ENCODE results near the gene CALN1. TPM values are rescaled to one million over a fixed set of nuclear protein-coding genes. Genes with fewer than 3 reads are reported as not detected.

CALN1 gene
- total RNA-seq, 6 experiments from 2014 or later = 0.06 to 0.98 (median 0.34) TPM

GRCh38 chr7:72321081-72321480 is 91.1 kb downstream of the CALN1 start:
- DNase-seq (no peak), ATAC-seq (no peak)
- no peaks in the 10 kb centered on the region for H3K4me1 ChIP-seq
- H3K27me3 ChIP-seq = no peaks in the 10 kb centered on the region
- H3K9me3 ChIP-seq = no peaks in the 10 kb centered on the region
- 61% methylated on average over 5 of the region's 8 CpGs for WGBS (ENCODE audit: insufficient coverage, low coverage, low lambda C conversion rate, missing lambda C conversion rate)
- no peak overlapping the region for H3K27ac ChIP-seq
- no peaks in the 10 kb centered on the region for H3K36me3 ChIP-seq
- TF ChIP-seq CTCF (IDR thresholded peaks at IDR 0.05) (no peak), POLR2A (IDR thresholded peaks at IDR 0.05) (no peak)
- H3K4me3 ChIP-seq = no peak overlapping the region
- intact Hi-C loops (cut with DNase I) = no loop called here

GRCh38 chr7:72317341-72317740 is 94.8 kb downstream of the CALN1 start:
- intact Hi-C loops (cut with DNase I) = no loop called here

GRCh38 chr7:72316148-72316547 is 96.0 kb downstream of the CALN1 start:
- no peaks in the 10 kb centered on the region for H3K27me3 ChIP-seq
- no peak overlapping the region for H3K4me3 ChIP-seq
- no peaks in the 10 kb centered on the region for H3K36me3 ChIP-seq
- H3K4me1 ChIP-seq = no peaks in the 10 kb centered on the region
- TF ChIP-seq CTCF (IDR thresholded peaks at IDR 0.05) (no peak), POLR2A (IDR thresholded peaks at IDR 0.05) (no peak)
- H3K27ac ChIP-seq = no peak overlapping the region
- intact Hi-C loops (cut with DNase I) = no loop called here
- DNase-seq = no peak
- no peak for ATAC-seq
- no peaks in the 10 kb centered on the region for H3K9me3 ChIP-seq
- WGBS (ENCODE audit: insufficient coverage, low coverage, low lambda C conversion rate, missing lambda C conversion rate) = 73% methylated on average over 6 of the region's 6 CpGs

More at GRCh38 chr7:72317341-72317740, 94.8 kb downstream of the CALN1 start:
- H3K27me3 ChIP-seq = no peaks in the 10 kb centered on the region
- no CpG with 5 or more reads among the region's 2 CpGs for WGBS (ENCODE audit: insufficient coverage, low coverage, low lambda C conversion rate, missing lambda C conversion rate)
- H3K36me3 ChIP-seq = no peaks in the 10 kb centered on the region
- no peak overlapping the region for H3K27ac ChIP-seq
- ATAC-seq = no peak
- no peaks in the 10 kb centered on the region for H3K4me1 ChIP-seq
- H3K9me3 ChIP-seq = no peaks in the 10 kb centered on the region
- DNase-seq = no peak
- H3K4me3 ChIP-seq = no peak overlapping the region
- no peak for TF ChIP-seq POLR2A (IDR thresholded peaks at IDR 0.05)
- no peak for TF ChIP-seq CTCF (IDR thresholded peaks at IDR 0.05)

- intact Hi-C loops (cut with DNase I) = no loop called here
- no peaks in the 10 kb centered on the region for H3K27me3 ChIP-seq
- ATAC-seq = no peak
Observed at GRCh38 chr7:72313906-72314305, 98.2 kb downstream of the CALN1 start.

More at GRCh38 chr7:72313906-72314305, 98.2 kb downstream of the CALN1 start:
- H3K9me3 ChIP-seq = no peaks in the 10 kb centered on the region
- H3K27ac ChIP-seq = no peak overlapping the region
- no peaks in the 10 kb centered on the region for H3K4me1 ChIP-seq
- TF ChIP-seq POLR2A (IDR thresholded peaks at IDR 0.05) (no peak), CTCF (IDR thresholded peaks at IDR 0.05) (no peak)
- DNase-seq = no peak
- no peak overlapping the region for H3K4me3 ChIP-seq
- H3K36me3 ChIP-seq = no peaks in the 10 kb centered on the region
- 67% methylated on average over 1 of the region's 5 CpGs for WGBS (ENCODE audit: insufficient coverage, low coverage, low lambda C conversion rate, missing lambda C conversion rate)
